Activated T-cell treated with anti-CD3 and anti-CD28 coated beads, Interleukin-2, amount 50 U/mL, for 4 hours (primary cell): ENCODE data around the gene PROK1. TPM values are rescaled to one million over a fixed set of nuclear protein-coding genes. Genes with fewer than 3 reads are reported as not detected.

ENCODE experiments used
- ATAC-seq, 2 donors: fragments of 200-7000 bp; cut with Tn5 transposase; one replicate each; pipeline ENCODE4 v1.10.0; 2021
- DNase-seq: peaks from one replicate; pipeline ENCODE4 v3.0.0-alpha.2; 2020
- H3K27me3 Mint-ChIP-seq: one replicate; pipeline ENCODE4 v1.8.0; 2021; ENCODE audit warnings: low read depth, mixed read lengths
- H3K36me3 Mint-ChIP-seq: one replicate; pipeline ENCODE4 v1.8.0; 2022; ENCODE audit warnings: mixed read lengths; ENCODE audit not compliant: insufficient read depth
- H3K4me1 Mint-ChIP-seq: one replicate; pipeline ENCODE4 v1.8.0; 2021; ENCODE audit warnings: low read depth, mixed read lengths
- H3K4me3 Mint-ChIP-seq: one replicate; pipeline ENCODE4 v1.8.0; 2021; ENCODE audit warnings: mild to moderate bottlenecking, moderate library complexity, mixed read lengths
- H3K9me3 Mint-ChIP-seq: one replicate; pipeline ENCODE4 v1.8.0; 2021; ENCODE audit warnings: mixed read lengths
- total RNA-seq, 3 donors: library from RNA; stranded (reverse); gene quantifications; one replicate each; pipeline ENCODE4 v1.2.1, GENCODE V29; 2021

Gene PROK1
- total RNA-seq, 3 donors from 2014 or later = not detected

- peaks cover 9% of the 10 kb centered on the region for H3K27me3 Mint-ChIP-seq
These were observed 14.9 kb downstream of the PROK1 start for GRCh38 chr1:110465814-110466380.

GRCh38 chr1:110466646-110467280 is 15.8 kb downstream of the PROK1 start:
- H3K4me1 Mint-ChIP-seq = no peaks in the 10 kb centered on the region
- H3K9me3 Mint-ChIP-seq = no peaks in the 10 kb centered on the region
- DNase-seq (no peak), ATAC-seq (no peak)
- no peak overlapping the region for H3K4me3 Mint-ChIP-seq
- no peaks in the 10 kb centered on the region for H3K36me3 Mint-ChIP-seq
- H3K27me3 Mint-ChIP-seq = peaks cover 9% of the 10 kb centered on the region

More at GRCh38 chr1:110465814-110466380, 14.9 kb downstream of the PROK1 start:
- ATAC-seq = no peak
- no peak overlapping the region for H3K4me3 Mint-ChIP-seq
- no peak for DNase-seq
- no peaks in the 10 kb centered on the region for H3K36me3 Mint-ChIP-seq
- H3K9me3 Mint-ChIP-seq = no peaks in the 10 kb centered on the region
- no peaks in the 10 kb centered on the region for H3K4me1 Mint-ChIP-seq

GRCh38 chr1:110471131-110471530 is 20.2 kb downstream of the PROK1 start:
- ATAC-seq = no peak
- Mint-ChIP-seq H3K9me3 (no peaks in the 10 kb centered on the region), H3K4me1 (no peaks in the 10 kb centered on the region), H3K4me3 (no peak overlapping the region), H3K27me3 (peaks cover 15% of the 10 kb centered on the region), H3K36me3 (no peaks in the 10 kb centered on the region)
- no peak for DNase-seq

GRCh38 chr1:110472546-110472945 is 21.6 kb downstream of the PROK1 start:
- ATAC-seq (no peak), DNase-seq (no peak)
- H3K27me3 Mint-ChIP-seq = peaks cover 15% of the 10 kb centered on the region
- no peak overlapping the region for H3K4me3 Mint-ChIP-seq
- no peaks in the 10 kb centered on the region for H3K4me1 Mint-ChIP-seq
- H3K36me3 Mint-ChIP-seq = no peaks in the 10 kb centered on the region
- H3K9me3 Mint-ChIP-seq = no peaks in the 10 kb centered on the region

- no peak for DNase-seq
- no peaks in the 10 kb centered on the region for H3K36me3 Mint-ChIP-seq
- H3K4me1 Mint-ChIP-seq = no peaks in the 10 kb centered on the region
- H3K27me3 Mint-ChIP-seq = peaks cover 15% of the 10 kb centered on the region
- ATAC-seq = no peak
- no peaks in the 10 kb centered on the region for H3K9me3 Mint-ChIP-seq
- H3K4me3 Mint-ChIP-seq = no peak overlapping the region
These were observed 23.5 kb downstream of the PROK1 start for GRCh38 chr1:110474444-110474843.

- H3K9me3 Mint-ChIP-seq = no peaks in the 10 kb centered on the region
- peaks cover 15% of the 10 kb centered on the region for H3K27me3 Mint-ChIP-seq
- no peaks in the 10 kb centered on the region for H3K36me3 Mint-ChIP-seq
- DNase-seq (no peak), ATAC-seq (no peak)
- H3K4me3 Mint-ChIP-seq = no peak overlapping the region
- H3K4me1 Mint-ChIP-seq = no peaks in the 10 kb centered on the region
These were observed 24.5 kb downstream of the PROK1 start for GRCh38 chr1:110475362-110476027.

- Mint-ChIP-seq H3K27me3 (peaks cover 11% of the 10 kb centered on the region), H3K36me3 (no peaks in the 10 kb centered on the region), H3K4me1 (no peaks in the 10 kb centered on the region), H3K4me3 (no peak overlapping the region), H3K9me3 (no peaks in the 10 kb centered on the region)
- DNase-seq (no peak), ATAC-seq (no peak)
These were observed 25.2 kb downstream of the PROK1 start for GRCh38 chr1:110476028-110476765.

GRCh38 chr1:110477041-110477440 is 26.1 kb downstream of the PROK1 start:
- Mint-ChIP-seq H3K4me3 (no peak overlapping the region), H3K9me3 (no peaks in the 10 kb centered on the region), H3K36me3 (no peaks in the 10 kb centered on the region), H3K27me3 (peaks cover 10% of the 10 kb centered on the region), H3K4me1 (no peaks in the 10 kb centered on the region)
- DNase-seq (no peak), ATAC-seq (peak; percentile 89 to 91)

GRCh38 chr1:110477445-110477957 is 26.6 kb downstream of the PROK1 start:
- H3K36me3 Mint-ChIP-seq = no peaks in the 10 kb centered on the region
- peak in 1 of 2 donors; percentile 11 for ATAC-seq
- H3K4me1 Mint-ChIP-seq = no peaks in the 10 kb centered on the region
- H3K9me3 Mint-ChIP-seq = no peaks in the 10 kb centered on the region
- DNase-seq = no peak
- peaks cover 10% of the 10 kb centered on the region for H3K27me3 Mint-ChIP-seq
- no peak overlapping the region for H3K4me3 Mint-ChIP-seq

- no peaks in the 10 kb centered on the region for H3K36me3 Mint-ChIP-seq
- H3K9me3 Mint-ChIP-seq = no peaks in the 10 kb centered on the region
- no peak overlapping the region for H3K4me3 Mint-ChIP-seq
- DNase-seq = no peak
- H3K27me3 Mint-ChIP-seq = peaks cover 6% of the 10 kb centered on the region
- no peak for ATAC-seq
- no peaks in the 10 kb centered on the region for H3K4me1 Mint-ChIP-seq
These were observed 27.2 kb downstream of the PROK1 start for GRCh38 chr1:110477967-110478640.

GRCh38 chr1:110478886-110479285 is 27.9 kb downstream of the PROK1 start:
- ATAC-seq (no peak), DNase-seq (no peak)
- Mint-ChIP-seq H3K4me3 (no peak overlapping the region), H3K36me3 (no peaks in the 10 kb centered on the region), H3K4me1 (peaks cover 1% of the 10 kb centered on the region), H3K9me3 (no peaks in the 10 kb centered on the region), H3K27me3 (peaks cover 6% of the 10 kb centered on the region)

- Mint-ChIP-seq H3K4me3 (no peak overlapping the region), H3K36me3 (no peaks in the 10 kb centered on the region), H3K27me3 (peaks cover 14% of the 10 kb centered on the region), H3K9me3 (no peaks in the 10 kb centered on the region), H3K4me1 (peaks cover 1% of the 10 kb centered on the region)
- ATAC-seq = no peak
- no peak for DNase-seq
These were observed 29.6 kb downstream of the PROK1 start for GRCh38 chr1:110480356-110481096.

- H3K9me3 Mint-ChIP-seq = no peaks in the 10 kb centered on the region
- no peak for DNase-seq
- peaks cover 16% of the 10 kb centered on the region for H3K27me3 Mint-ChIP-seq
- no peaks in the 10 kb centered on the region for H3K36me3 Mint-ChIP-seq
- ATAC-seq = no peak
- no peak overlapping the region for H3K4me3 Mint-ChIP-seq
- peaks cover 1% of the 10 kb centered on the region for H3K4me1 Mint-ChIP-seq
These were observed 31.1 kb downstream of the PROK1 start for GRCh38 chr1:110481968-110482623.
